ENCODE results near the gene MBNL2. TPM values are rescaled to one million over a fixed set of nuclear protein-coding genes. Genes with fewer than 3 reads are reported as not detected.

The MBNL2 gene
- total and polyA plus RNA-seq, 10 of the 15 experiments (the other 5 are each of a cell fraction or from before 2014, with no cell fraction given) = 1.6 to 9.7 (median 6.7) TPM

DNA sequence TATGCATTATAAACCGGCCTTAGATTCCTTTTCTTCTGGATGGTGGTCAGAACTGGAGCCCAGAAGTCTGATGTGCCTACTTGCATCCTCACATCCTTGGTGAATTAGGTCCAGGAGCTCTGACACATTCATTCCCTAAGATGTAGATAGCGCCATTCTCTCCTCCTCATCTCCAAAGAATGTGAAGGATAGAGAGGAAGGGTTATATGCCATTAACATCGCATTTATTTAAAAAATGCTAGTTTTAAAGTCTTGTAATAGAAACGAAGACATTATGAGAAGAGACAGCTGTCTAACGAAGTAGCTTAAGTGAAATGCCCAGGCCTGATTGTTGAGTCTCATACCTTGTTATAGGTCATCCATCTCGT, 9.7 kb downstream of the MBNL2 start:
- Histone ChIP-seq H3K9ac (ENCODE audit: control insufficient read depth, insufficient read depth, low read length) (no peak overlapping the region), H4K20me1 (ENCODE audit: control insufficient read depth, insufficient read depth) (peaks cover 3% of the 10 kb centered on the region; the same call in 1 of the 2 replicates), H3K36me3 (ENCODE audit: control insufficient read depth in 2 of 2, insufficient read depth in 2 of 2, low read length in 1 of 2) (no peaks in the 10 kb centered on the region; a peak in 1 of 4 replicates), H3K4me3 (no peak overlapping the region), H3K4me2 (ENCODE audit: control insufficient read depth, insufficient read depth) (no peak overlapping the region), H3K9me3 (replicated peaks; ENCODE audit: control insufficient read depth, insufficient read depth, low read length) (no peaks in the 10 kb centered on the region), H3K4me1 (ENCODE audit: control insufficient read depth, insufficient read depth, low read length) (peaks cover 4% of the 10 kb centered on the region; the same call in 1 of the 2 replicates), H2AFZ (ENCODE audit: control insufficient read depth, low read depth, low read length) (no peak overlapping the region), H3K27me3 (replicated peaks in 1 of 2; ENCODE audit: control insufficient read depth in 2 of 2, insufficient read depth in 2 of 2, low read length in 1 of 2) (no peaks in the 10 kb centered on the region), H3K27ac (ENCODE audit: control insufficient read depth, insufficient read depth) (no peak overlapping the region), H3K79me2 (ENCODE audit: control insufficient read depth, insufficient read depth, low read length) (peaks cover 10% of the 10 kb centered on the region)
- ChIA-PET CTCF (interaction anchor here (1.1 to 1.5 kb wide), 4 partner anchors 9 to 127 kb away, joined by 3 to 4 read pairs (median 4); partner anchors contain the start of gene MBNL2), RAD21 (ENCODE audit: unreplicated experiment) (interaction anchor here (0.6 to 1.7 kb wide), 3 partner anchors 9 to 122 kb away, joined by 4 to 5 read pairs (median 4); partner anchors contain the start of gene MBNL2), SMC1A (ENCODE audit: uncharacterized antibody, unreplicated experiment) (interaction anchor here (1.7 to 2.0 kb wide), 2 partner anchors 9 to 18 kb away, joined by 5 to 12 read pairs; partner anchors contain the start of gene MBNL2), POLR2A (no interaction called here)
- ATAC-seq (no peak), FAIRE-seq (no peak), DNase-seq (ENCODE audit: low read depth, low spot score) (no peak)
- BruUV-seq (replicated peaks) = no TSS peak
- in situ Hi-C loops (cut with MboI) (no loop called here), intact Hi-C loops (cut with micrococcal nuclease; ENCODE audit: unreplicated experiment) (no loop called here)
- WGBS (ENCODE audit: insufficient coverage, insufficient replicate concordance, low lambda C conversion rate, missing lambda C conversion rate) = 83% methylated on average over 6 of the region's 6 CpGs
- TF ChIP-seq, protein P1, sequence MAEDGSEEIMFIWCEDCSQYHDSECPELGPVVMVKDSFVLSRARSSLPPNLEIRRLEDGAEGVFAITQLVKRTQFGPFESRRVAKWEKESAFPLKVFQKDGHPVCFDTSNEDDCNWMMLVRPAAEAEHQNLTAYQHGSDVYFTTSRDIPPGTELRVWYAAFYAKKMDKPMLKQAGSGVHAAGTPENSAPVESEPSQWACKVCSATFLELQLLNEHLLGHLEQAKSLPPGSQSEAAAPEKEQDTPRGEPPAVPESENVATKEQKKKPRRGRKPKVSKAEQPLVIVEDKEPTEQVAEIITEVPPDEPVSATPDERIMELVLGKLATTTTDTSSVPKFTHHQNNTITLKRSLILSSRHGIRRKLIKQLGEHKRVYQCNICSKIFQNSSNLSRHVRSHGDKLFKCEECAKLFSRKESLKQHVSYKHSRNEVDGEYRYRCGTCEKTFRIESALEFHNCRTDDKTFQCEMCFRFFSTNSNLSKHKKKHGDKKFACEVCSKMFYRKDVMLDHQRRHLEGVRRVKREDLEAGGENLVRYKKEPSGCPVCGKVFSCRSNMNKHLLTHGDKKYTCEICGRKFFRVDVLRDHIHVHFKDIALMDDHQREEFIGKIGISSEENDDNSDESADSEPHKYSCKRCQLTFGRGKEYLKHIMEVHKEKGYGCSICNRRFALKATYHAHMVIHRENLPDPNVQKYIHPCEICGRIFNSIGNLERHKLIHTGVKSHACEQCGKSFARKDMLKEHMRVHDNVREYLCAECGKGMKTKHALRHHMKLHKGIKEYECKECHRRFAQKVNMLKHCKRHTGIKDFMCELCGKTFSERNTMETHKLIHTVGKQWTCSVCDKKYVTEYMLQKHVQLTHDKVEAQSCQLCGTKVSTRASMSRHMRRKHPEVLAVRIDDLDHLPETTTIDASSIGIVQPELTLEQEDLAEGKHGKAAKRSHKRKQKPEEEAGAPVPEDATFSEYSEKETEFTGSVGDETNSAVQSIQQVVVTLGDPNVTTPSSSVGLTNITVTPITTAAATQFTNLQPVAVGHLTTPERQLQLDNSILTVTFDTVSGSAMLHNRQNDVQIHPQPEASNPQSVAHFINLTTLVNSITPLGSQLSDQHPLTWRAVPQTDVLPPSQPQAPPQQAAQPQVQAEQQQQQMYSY (CRISPR knock-in tag; IDR thresholded peaks at IDR 0.05) = no peak
- TF ChIP-seq, protein P2, sequence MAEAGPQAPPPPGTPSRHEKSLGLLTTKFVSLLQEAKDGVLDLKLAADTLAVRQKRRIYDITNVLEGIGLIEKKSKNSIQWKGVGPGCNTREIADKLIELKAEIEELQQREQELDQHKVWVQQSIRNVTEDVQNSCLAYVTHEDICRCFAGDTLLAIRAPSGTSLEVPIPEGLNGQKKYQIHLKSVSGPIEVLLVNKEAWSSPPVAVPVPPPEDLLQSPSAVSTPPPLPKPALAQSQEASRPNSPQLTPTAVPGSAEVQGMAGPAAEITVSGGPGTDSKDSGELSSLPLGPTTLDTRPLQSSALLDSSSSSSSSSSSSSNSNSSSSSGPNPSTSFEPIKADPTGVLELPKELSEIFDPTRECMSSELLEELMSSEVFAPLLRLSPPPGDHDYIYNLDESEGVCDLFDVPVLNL (IDR thresholded peaks at IDR 0.05; ENCODE audit: low read depth, low read length) = no peak
- TF ChIP-seq, protein P3, sequence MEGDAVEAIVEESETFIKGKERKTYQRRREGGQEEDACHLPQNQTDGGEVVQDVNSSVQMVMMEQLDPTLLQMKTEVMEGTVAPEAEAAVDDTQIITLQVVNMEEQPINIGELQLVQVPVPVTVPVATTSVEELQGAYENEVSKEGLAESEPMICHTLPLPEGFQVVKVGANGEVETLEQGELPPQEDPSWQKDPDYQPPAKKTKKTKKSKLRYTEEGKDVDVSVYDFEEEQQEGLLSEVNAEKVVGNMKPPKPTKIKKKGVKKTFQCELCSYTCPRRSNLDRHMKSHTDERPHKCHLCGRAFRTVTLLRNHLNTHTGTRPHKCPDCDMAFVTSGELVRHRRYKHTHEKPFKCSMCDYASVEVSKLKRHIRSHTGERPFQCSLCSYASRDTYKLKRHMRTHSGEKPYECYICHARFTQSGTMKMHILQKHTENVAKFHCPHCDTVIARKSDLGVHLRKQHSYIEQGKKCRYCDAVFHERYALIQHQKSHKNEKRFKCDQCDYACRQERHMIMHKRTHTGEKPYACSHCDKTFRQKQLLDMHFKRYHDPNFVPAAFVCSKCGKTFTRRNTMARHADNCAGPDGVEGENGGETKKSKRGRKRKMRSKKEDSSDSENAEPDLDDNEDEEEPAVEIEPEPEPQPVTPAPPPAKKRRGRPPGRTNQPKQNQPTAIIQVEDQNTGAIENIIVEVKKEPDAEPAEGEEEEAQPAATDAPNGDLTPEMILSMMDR (IDR thresholded peaks at IDR 0.05 in 2 of 3, conservative IDR thresholded peaks at IDR 0.05 in 1 of 3; ENCODE audit: control insufficient read depth in 2 of 3, extremely low read depth in 1 of 3, insufficient read depth in 1 of 3, low read depth in 3 of 3, low read length in 3 of 3) = no peak
- TF ChIP-seq RCOR1 (conservative IDR thresholded peaks at IDR 0.05; ENCODE audit: low read depth, low read length) = no peak
- TF ChIP-seq, protein P4, sequence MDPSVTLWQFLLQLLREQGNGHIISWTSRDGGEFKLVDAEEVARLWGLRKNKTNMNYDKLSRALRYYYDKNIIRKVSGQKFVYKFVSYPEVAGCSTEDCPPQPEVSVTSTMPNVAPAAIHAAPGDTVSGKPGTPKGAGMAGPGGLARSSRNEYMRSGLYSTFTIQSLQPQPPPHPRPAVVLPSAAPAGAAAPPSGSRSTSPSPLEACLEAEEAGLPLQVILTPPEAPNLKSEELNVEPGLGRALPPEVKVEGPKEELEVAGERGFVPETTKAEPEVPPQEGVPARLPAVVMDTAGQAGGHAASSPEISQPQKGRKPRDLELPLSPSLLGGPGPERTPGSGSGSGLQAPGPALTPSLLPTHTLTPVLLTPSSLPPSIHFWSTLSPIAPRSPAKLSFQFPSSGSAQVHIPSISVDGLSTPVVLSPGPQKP (IDR thresholded peaks at IDR 0.05; ENCODE audit: low read depth, low read length) = no peak
- TF ChIP-seq, protein P5, sequence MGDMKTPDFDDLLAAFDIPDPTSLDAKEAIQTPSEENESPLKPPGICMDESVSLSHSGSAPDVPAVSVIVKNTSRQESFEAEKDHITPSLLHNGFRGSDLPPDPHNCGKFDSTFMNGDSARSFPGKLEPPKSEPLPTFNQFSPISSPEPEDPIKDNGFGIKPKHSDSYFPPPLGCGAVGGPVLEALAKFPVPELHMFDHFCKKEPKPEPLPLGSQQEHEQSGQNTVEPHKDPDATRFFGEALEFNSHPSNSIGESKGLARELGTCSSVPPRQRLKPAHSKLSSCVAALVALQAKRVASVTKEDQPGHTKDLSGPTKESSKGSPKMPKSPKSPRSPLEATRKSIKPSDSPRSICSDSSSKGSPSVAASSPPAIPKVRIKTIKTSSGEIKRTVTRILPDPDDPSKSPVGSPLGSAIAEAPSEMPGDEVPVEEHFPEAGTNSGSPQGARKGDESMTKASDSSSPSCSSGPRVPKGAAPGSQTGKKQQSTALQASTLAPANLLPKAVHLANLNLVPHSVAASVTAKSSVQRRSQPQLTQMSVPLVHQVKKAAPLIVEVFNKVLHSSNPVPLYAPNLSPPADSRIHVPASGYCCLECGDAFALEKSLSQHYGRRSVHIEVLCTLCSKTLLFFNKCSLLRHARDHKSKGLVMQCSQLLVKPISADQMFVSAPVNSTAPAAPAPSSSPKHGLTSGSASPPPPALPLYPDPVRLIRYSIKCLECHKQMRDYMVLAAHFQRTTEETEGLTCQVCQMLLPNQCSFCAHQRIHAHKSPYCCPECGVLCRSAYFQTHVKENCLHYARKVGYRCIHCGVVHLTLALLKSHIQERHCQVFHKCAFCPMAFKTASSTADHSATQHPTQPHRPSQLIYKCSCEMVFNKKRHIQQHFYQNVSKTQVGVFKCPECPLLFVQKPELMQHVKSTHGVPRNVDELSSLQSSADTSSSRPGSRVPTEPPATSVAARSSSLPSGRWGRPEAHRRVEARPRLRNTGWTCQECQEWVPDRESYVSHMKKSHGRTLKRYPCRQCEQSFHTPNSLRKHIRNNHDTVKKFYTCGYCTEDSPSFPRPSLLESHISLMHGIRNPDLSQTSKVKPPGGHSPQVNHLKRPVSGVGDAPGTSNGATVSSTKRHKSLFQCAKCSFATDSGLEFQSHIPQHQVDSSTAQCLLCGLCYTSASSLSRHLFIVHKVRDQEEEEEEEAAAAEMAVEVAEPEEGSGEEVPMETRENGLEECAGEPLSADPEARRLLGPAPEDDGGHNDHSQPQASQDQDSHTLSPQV (IDR thresholded peaks at IDR 0.05) = no peak
- no peak for TF ChIP-seq TBL1XR1 (IDR thresholded peaks at IDR 0.05; ENCODE audit: low read depth, low read length)
- TF ChIP-seq CEBPB (IDR thresholded peaks at IDR 0.05; ENCODE audit: borderline replicate concordance in 1 of 2, low read depth in 2 of 2, low read length in 2 of 2) = no peak
- no peak for TF ChIP-seq RBBP5 (conservative IDR thresholded peaks at IDR 0.05)

All from GM12878 (cell line).